ENCODE results near the gene FAM107A.

Gene FAM107A

GRCh38 chr3:58591517-58592510, 14.6 kb upstream of the FAM107A start:
- DNase-seq: no peak

- no peak for DNase-seq
Observed at GRCh38 chr3:58588030-58588614, 10.9 kb upstream of the FAM107A start.

GRCh38 chr3:58586776-58587192, 9.6 kb upstream of the FAM107A start:
- no peak for DNase-seq

GRCh38 chr3:58585994-58586393, 8.8 kb upstream of the FAM107A start:
- DNase-seq: peak; percentile 30

- peak; percentile 37 for DNase-seq
Observed at GRCh38 chr3:58585005-58585786, 8.0 kb upstream of the FAM107A start.

GRCh38 chr3:58584690-58585004, 7.5 kb upstream of the FAM107A start:
- DNase-seq: no peak

GRCh38 chr3:58581328-58582091, 4.3 kb upstream of the FAM107A start:
- DNase-seq: no peak

GRCh38 chr3:58580826-58581327, 3.7 kb upstream of the FAM107A start:
- no peak for DNase-seq

GRCh38 chr3:58578873-58579272, 1.7 kb upstream of the FAM107A start:
- DNase-seq: no peak

- no peak for DNase-seq
Observed at GRCh38 chr3:58576716-58577115, 475 bp downstream of the FAM107A start.

- no peak for DNase-seq
Observed at GRCh38 chr3:58575971-58576652, 1.1 kb downstream of the FAM107A start.

- DNase-seq: no peak
Observed at GRCh38 chr3:58574682-58575081, 2.5 kb downstream of the FAM107A start.

GRCh38 chr3:58574106-58574505, 3.1 kb downstream of the FAM107A start:
- no peak for DNase-seq

- DNase-seq: no peak
Observed at GRCh38 chr3:58573640-58574039, 3.6 kb downstream of the FAM107A start.

GRCh38 chr3:58572634-58573230, 4.5 kb downstream of the FAM107A start:
- DNase-seq: no peak

- no peak for DNase-seq
Observed at GRCh38 chr3:58572013-58572633, 5.1 kb downstream of the FAM107A start.

GRCh38 chr3:58570851-58571250, 6.3 kb downstream of the FAM107A start:
- no peak for DNase-seq

GRCh38 chr3:58569287-58570001, 7.7 kb downstream of the FAM107A start:
- no peak for DNase-seq

GRCh38 chr3:58568572-58569286, 8.5 kb downstream of the FAM107A start:
- no peak for DNase-seq

- DNase-seq: no peak
Observed at GRCh38 chr3:58567251-58567515, 10.0 kb downstream of the FAM107A start.

Measured in NCI-H2029 (cell line).